GM23248 (cell line): ENCODE data around the gene EGFLAM.

Source experiments
- EZH2 ChIP-seq: fragments of 200-600 bp; sonication (generic); IDR thresholded peaks from 2 replicates; pipeline ENCODE4 v1.6.1; 2018; ENCODE audit warnings: antibody characterized with exemption, mild to moderate bottlenecking; ENCODE audit not compliant: insufficient read depth, poor library complexity, severe bottlenecking
- EZH2phosphoT487 ChIP-seq: fragments of 200-600 bp; sonication (generic); IDR thresholded peaks from 2 replicates; pipeline ENCODE4 v1.6.1; 2018; ENCODE audit warnings: antibody characterized with exemption, moderate library complexity, mild to moderate bottlenecking, low read depth; ENCODE audit not compliant: insufficient read depth

GRCh38 chr5:38408446-38409198 lies 150.3 kb downstream of the EGFLAM start:
- no peak for TF ChIP-seq EZH2
- TF ChIP-seq EZH2phosphoT487, result no peak
